Measurements from ENCODE around the gene LAMTOR4.

The LAMTOR4 gene

DNA sequence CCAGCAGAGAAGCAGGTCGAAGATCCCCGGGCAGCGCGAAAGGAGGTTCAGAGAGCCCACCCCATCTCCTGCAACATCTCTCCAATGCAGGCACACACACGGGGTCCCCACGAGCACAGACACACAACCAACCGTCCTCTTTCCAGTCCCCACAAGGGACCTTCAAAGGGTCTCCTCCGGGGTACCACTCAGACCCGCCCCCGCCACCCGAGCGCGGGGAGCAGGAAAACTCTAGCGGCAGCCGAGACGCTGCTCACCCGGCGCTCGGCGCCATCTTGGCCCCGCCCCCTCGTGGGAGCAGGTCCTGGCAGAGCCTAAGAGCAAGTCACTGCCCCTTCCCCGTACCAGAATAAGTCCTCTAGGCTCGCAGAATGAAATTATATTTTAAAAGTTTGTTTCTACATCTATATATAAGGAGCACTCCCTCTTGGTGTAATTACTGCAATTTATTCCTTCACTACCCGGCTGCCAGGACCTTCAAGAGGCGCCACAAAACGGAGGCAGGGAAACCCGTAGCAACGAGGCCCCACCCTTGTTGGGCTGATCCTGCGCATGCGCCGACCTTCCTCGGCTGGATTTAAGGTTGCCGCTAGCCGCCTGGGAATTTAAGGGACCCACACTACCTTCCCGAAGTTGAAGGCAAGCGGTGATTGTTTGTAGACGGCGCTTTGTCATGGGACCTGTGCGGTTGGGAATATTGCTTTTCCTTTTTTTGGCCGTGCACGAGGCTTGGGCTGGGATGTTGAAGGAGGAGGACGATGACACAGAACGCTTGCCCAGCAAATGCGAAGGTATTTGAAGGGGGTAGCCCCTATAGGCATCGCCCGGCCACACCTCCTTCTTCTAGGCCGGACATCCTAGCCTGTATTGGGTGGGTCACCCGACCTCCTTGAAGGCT lies 29.4 kb upstream of the LAMTOR4 start, which contains the start of the genes CNPY4 and TAF6:
Gene CNPY4 (plus strand): TSS at position 563 of the 898 bp plus-strand sequence. CDS start 111 bp downstream, at position 674.
Gene TAF6 (minus strand): TSS at position 287 of the 898 bp plus-strand sequence. CDS start 5,149 bp downstream, outside the sequence.
- H2AFZ ChIP-seq (ENCODE audit: low read depth, low read length): peak within 1 kb of the TSS; percentile 80
- H3K9ac ChIP-seq (ENCODE audit: low read length): peak within 1 kb of the TSS; percentile 69
- TF ChIP-seq, protein P1, sequence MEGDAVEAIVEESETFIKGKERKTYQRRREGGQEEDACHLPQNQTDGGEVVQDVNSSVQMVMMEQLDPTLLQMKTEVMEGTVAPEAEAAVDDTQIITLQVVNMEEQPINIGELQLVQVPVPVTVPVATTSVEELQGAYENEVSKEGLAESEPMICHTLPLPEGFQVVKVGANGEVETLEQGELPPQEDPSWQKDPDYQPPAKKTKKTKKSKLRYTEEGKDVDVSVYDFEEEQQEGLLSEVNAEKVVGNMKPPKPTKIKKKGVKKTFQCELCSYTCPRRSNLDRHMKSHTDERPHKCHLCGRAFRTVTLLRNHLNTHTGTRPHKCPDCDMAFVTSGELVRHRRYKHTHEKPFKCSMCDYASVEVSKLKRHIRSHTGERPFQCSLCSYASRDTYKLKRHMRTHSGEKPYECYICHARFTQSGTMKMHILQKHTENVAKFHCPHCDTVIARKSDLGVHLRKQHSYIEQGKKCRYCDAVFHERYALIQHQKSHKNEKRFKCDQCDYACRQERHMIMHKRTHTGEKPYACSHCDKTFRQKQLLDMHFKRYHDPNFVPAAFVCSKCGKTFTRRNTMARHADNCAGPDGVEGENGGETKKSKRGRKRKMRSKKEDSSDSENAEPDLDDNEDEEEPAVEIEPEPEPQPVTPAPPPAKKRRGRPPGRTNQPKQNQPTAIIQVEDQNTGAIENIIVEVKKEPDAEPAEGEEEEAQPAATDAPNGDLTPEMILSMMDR (IDR thresholded peaks at IDR 0.05; ENCODE audit: low read depth, low read length): no peak
- TF ChIP-seq EZH2phosphoT487 (IDR thresholded peaks at IDR 0.05; ENCODE audit: low read depth): no peak

DNA sequence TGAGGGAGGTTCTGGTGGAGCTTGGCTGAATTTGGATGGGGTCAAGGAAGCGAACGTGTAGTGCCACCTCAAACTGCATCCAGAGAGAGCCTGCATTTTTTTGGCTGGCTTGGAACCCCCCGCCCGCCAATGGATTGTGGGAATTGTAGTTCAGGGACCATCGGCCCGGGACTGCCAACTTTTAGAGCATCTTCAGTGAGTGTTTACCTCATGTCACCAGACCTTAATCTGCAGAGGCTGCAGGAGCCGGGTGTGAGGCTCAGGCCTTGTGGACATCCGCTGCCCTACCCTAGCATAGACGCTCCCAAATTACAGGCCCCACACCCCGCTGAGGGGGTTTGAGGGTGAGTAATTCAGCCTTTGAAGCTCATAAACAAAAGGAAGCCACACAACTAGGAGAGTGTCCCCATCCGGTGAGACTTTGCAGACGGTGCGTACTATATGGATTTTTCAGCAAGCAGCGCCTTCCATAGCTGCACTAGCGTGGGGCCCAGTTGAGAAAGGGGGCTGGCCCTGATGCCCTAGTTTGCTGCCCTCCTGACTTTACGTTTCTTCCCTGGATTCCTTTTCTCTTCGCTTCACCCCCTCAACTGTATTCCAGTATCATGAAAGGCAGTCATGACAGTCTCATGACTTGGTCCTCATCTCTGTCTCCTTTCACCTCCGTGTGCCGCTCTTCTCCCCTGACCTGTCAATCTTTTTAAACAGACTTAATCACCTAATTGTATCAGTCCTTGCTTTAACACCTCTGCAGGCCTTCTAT lies 28.6 kb upstream of the LAMTOR4 start:
- Histone ChIP-seq H3K4me1 (ENCODE audit: low read length) (peaks cover 14% of the 10 kb centered on the region), H3K27ac (ENCODE audit: low read length) (peak overlapping the region; percentile 54), H3K4me3 (ENCODE audit: low read length) (peak overlapping the region; percentile 87), H4K20me1 (ENCODE audit: insufficient read depth, low read length) (no peaks in the 10 kb centered on the region), H3K36me3 (replicated peaks; ENCODE audit: low read depth, low read length) (peaks cover 6% of the 10 kb centered on the region), H2AFZ (ENCODE audit: low read depth, low read length) (peak overlapping the region; percentile 80), H3K4me2 (ENCODE audit: low read length) (peak overlapping the region; percentile 95), H3K27me3 (ENCODE audit: low read depth, low read length) (no peaks in the 10 kb centered on the region), H3K9ac (ENCODE audit: low read length) (peak overlapping the region; percentile 69), H3K9me3 (ENCODE audit: insufficient read depth, low read length) (no peaks in the 10 kb centered on the region), H3K79me2 (ENCODE audit: low read length) (peaks cover 12% of the 10 kb centered on the region)
- TF ChIP-seq, protein P1 (IDR thresholded peaks at IDR 0.05; ENCODE audit: low read depth, low read length): no peak
- no peak for TF ChIP-seq EZH2phosphoT487 (IDR thresholded peaks at IDR 0.05; ENCODE audit: low read depth)

More for the DNA sequence above, 29.4 kb upstream of the LAMTOR4 start, which contains the start of the genes CNPY4 and TAF6:
- no peaks in the 10 kb centered on the region for H4K20me1 ChIP-seq (ENCODE audit: insufficient read depth, low read length)
- peaks cover 14% of the 10 kb centered on the region for H3K4me1 ChIP-seq (ENCODE audit: low read length)
- peaks cover 3% of the 10 kb centered on the region for H3K36me3 ChIP-seq (replicated peaks; ENCODE audit: low read depth, low read length)
- no peaks in the 10 kb centered on the region for H3K9me3 ChIP-seq (ENCODE audit: insufficient read depth, low read length)
- H3K27me3 ChIP-seq (ENCODE audit: low read depth, low read length): no peaks in the 10 kb centered on the region
- peak within 1 kb of the TSS; percentile 54 for H3K27ac ChIP-seq (ENCODE audit: low read length)
- peak within 1 kb of the TSS; percentile 87 for H3K4me3 ChIP-seq (ENCODE audit: low read length)
- H3K4me2 ChIP-seq (ENCODE audit: low read length): peak within 1 kb of the TSS; percentile 95
- peaks cover 12% of the 10 kb centered on the region for H3K79me2 ChIP-seq (ENCODE audit: low read length)

DNA sequence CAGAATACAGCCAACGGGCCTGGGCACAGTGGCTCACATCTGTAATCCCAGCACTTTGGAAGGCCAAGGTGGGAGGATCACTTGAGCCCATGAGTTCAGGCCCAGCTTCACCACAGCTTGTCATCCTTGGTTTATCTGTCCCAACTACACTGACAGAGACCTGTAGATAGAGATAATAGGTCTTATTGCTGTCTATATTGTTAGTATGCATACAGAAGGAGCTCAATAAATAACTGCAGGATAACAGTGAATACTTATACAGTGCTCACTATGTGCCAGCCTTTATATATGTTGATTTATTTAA lies 28.0 kb upstream of the LAMTOR4 start:
- peak overlapping the region; percentile 69 for H3K9ac ChIP-seq (ENCODE audit: low read length)
- no peaks in the 10 kb centered on the region for H4K20me1 ChIP-seq (ENCODE audit: insufficient read depth, low read length)
- H3K9me3 ChIP-seq (ENCODE audit: insufficient read depth, low read length): no peaks in the 10 kb centered on the region
- H3K4me3 ChIP-seq (ENCODE audit: low read length): peak overlapping the region; percentile 87
- H2AFZ ChIP-seq (ENCODE audit: low read depth, low read length): no peak overlapping the region
- peak overlapping the region; percentile 54; the same call in 1 of the 2 replicates for H3K27ac ChIP-seq (ENCODE audit: low read length)
- H3K27me3 ChIP-seq (ENCODE audit: low read depth, low read length): no peaks in the 10 kb centered on the region
- peaks cover 20% of the 10 kb centered on the region for H3K4me1 ChIP-seq (ENCODE audit: low read length)
- peak overlapping the region; percentile 95 for H3K4me2 ChIP-seq (ENCODE audit: low read length)
- peaks cover 16% of the 10 kb centered on the region for H3K79me2 ChIP-seq (ENCODE audit: low read length)
- TF ChIP-seq EZH2phosphoT487 (IDR thresholded peaks at IDR 0.05; ENCODE audit: low read depth): no peak
- TF ChIP-seq, protein P1 (IDR thresholded peaks at IDR 0.05; ENCODE audit: low read depth, low read length): no peak
- peaks cover 7% of the 10 kb centered on the region for H3K36me3 ChIP-seq (replicated peaks; ENCODE audit: low read depth, low read length)

DNA sequence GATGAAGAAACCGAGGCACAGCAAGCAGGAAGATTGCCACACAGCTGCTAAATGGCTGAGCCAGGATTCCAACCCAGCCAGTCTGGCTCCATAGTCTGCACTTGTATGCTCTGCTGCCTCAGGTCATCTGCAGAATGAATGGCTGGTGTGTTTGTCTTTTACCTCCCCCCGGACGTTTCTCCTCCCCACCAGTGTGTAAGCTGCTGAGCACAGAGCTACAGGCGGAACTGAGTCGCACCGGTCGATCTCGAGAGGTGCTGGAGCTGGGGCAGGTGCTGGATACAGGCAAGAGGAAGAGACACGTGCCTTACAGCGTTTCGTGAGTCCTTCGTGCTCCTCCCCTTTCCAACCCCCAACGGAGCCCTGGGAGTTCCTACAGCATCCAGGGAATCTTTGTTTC lies 26.7 kb upstream of the LAMTOR4 start:
- H3K9ac ChIP-seq (ENCODE audit: low read length): no peak overlapping the region
- no peak overlapping the region for H3K4me3 ChIP-seq (ENCODE audit: low read length)
- peaks cover 7% of the 10 kb centered on the region for H3K36me3 ChIP-seq (replicated peaks; ENCODE audit: low read depth, low read length)
- no peaks in the 10 kb centered on the region for H3K9me3 ChIP-seq (ENCODE audit: insufficient read depth, low read length)
- no peak overlapping the region for H2AFZ ChIP-seq (ENCODE audit: low read depth, low read length)
- no peaks in the 10 kb centered on the region for H3K27me3 ChIP-seq (ENCODE audit: low read depth, low read length)
- H3K27ac ChIP-seq (ENCODE audit: low read length): no peak overlapping the region
- no peak overlapping the region for H3K4me2 ChIP-seq (ENCODE audit: low read length)
- peaks cover 20% of the 10 kb centered on the region for H3K4me1 ChIP-seq (ENCODE audit: low read length)
- peaks cover 25% of the 10 kb centered on the region for H3K79me2 ChIP-seq (ENCODE audit: low read length)
- H4K20me1 ChIP-seq (ENCODE audit: insufficient read depth, low read length): no peaks in the 10 kb centered on the region
- TF ChIP-seq, protein P1 (IDR thresholded peaks at IDR 0.05; ENCODE audit: low read depth, low read length): no peak
- TF ChIP-seq EZH2phosphoT487 (IDR thresholded peaks at IDR 0.05; ENCODE audit: low read depth): no peak

Data from OCI-LY3 (cell line).